ENCODE results near the gene SMAD6.

DNA sequence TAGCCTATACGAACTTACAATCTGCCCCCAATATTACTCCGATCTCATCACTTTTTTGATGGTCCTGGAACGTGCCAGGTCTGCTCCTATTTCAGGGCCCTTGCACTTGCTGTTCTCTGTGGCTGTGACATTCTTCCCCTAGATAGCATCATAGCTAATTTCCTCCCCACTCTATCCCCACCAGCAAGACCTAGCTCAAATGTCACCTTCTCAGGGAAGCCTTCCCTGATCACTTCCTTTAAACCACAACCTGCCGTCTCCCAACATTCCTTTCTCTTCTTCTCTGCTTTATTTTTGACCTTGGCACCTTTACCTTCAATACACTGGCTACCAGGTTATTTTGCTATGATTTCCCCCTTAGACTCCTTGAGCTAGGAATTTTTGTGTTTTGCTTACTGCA, 5.3 kb upstream of the SMAD6 start:
- TF ChIP-seq IRF2 (CRISPR knock-in tag; IDR thresholded peaks at IDR 0.05): no peak
- TF ChIP-seq, protein P1, sequence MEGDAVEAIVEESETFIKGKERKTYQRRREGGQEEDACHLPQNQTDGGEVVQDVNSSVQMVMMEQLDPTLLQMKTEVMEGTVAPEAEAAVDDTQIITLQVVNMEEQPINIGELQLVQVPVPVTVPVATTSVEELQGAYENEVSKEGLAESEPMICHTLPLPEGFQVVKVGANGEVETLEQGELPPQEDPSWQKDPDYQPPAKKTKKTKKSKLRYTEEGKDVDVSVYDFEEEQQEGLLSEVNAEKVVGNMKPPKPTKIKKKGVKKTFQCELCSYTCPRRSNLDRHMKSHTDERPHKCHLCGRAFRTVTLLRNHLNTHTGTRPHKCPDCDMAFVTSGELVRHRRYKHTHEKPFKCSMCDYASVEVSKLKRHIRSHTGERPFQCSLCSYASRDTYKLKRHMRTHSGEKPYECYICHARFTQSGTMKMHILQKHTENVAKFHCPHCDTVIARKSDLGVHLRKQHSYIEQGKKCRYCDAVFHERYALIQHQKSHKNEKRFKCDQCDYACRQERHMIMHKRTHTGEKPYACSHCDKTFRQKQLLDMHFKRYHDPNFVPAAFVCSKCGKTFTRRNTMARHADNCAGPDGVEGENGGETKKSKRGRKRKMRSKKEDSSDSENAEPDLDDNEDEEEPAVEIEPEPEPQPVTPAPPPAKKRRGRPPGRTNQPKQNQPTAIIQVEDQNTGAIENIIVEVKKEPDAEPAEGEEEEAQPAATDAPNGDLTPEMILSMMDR (IDR thresholded peaks at IDR 0.05 in 2 of 3, conservative IDR thresholded peaks at IDR 0.05 in 1 of 3; ENCODE audit: insufficient read depth in 2 of 3, low read depth in 1 of 3, low read length in 3 of 3): no peak
- no peak for TF ChIP-seq NR2C2 (CRISPR knock-in tag; IDR thresholded peaks at IDR 0.05)
- TF ChIP-seq NR2C2 (tag; IDR thresholded peaks at IDR 0.05): no peak
- TF ChIP-seq HDGF (IDR thresholded peaks at IDR 0.05): no peak
- TF ChIP-seq, protein P2, sequence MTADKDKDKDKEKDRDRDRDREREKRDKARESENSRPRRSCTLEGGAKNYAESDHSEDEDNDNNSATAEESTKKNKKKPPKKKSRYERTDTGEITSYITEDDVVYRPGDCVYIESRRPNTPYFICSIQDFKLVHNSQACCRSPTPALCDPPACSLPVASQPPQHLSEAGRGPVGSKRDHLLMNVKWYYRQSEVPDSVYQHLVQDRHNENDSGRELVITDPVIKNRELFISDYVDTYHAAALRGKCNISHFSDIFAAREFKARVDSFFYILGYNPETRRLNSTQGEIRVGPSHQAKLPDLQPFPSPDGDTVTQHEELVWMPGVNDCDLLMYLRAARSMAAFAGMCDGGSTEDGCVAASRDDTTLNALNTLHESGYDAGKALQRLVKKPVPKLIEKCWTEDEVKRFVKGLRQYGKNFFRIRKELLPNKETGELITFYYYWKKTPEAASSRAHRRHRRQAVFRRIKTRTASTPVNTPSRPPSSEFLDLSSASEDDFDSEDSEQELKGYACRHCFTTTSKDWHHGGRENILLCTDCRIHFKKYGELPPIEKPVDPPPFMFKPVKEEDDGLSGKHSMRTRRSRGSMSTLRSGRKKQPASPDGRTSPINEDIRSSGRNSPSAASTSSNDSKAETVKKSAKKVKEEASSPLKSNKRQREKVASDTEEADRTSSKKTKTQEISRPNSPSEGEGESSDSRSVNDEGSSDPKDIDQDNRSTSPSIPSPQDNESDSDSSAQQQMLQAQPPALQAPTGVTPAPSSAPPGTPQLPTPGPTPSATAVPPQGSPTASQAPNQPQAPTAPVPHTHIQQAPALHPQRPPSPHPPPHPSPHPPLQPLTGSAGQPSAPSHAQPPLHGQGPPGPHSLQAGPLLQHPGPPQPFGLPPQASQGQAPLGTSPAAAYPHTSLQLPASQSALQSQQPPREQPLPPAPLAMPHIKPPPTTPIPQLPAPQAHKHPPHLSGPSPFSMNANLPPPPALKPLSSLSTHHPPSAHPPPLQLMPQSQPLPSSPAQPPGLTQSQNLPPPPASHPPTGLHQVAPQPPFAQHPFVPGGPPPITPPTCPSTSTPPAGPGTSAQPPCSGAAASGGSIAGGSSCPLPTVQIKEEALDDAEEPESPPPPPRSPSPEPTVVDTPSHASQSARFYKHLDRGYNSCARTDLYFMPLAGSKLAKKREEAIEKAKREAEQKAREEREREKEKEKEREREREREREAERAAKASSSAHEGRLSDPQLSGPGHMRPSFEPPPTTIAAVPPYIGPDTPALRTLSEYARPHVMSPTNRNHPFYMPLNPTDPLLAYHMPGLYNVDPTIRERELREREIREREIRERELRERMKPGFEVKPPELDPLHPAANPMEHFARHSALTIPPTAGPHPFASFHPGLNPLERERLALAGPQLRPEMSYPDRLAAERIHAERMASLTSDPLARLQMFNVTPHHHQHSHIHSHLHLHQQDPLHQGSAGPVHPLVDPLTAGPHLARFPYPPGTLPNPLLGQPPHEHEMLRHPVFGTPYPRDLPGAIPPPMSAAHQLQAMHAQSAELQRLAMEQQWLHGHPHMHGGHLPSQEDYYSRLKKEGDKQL (CRISPR knock-in tag; IDR thresholded peaks at IDR 0.05; ENCODE audit: borderline replicate concordance): no peak
- TF ChIP-seq FOXM1 (IDR thresholded peaks at IDR 0.05; ENCODE audit: low read depth): no peak
- TF ChIP-seq FOXM1 (CRISPR knock-in tag; IDR thresholded peaks at IDR 0.05; ENCODE audit: low read depth): no peak
- TF ChIP-seq, protein P3, sequence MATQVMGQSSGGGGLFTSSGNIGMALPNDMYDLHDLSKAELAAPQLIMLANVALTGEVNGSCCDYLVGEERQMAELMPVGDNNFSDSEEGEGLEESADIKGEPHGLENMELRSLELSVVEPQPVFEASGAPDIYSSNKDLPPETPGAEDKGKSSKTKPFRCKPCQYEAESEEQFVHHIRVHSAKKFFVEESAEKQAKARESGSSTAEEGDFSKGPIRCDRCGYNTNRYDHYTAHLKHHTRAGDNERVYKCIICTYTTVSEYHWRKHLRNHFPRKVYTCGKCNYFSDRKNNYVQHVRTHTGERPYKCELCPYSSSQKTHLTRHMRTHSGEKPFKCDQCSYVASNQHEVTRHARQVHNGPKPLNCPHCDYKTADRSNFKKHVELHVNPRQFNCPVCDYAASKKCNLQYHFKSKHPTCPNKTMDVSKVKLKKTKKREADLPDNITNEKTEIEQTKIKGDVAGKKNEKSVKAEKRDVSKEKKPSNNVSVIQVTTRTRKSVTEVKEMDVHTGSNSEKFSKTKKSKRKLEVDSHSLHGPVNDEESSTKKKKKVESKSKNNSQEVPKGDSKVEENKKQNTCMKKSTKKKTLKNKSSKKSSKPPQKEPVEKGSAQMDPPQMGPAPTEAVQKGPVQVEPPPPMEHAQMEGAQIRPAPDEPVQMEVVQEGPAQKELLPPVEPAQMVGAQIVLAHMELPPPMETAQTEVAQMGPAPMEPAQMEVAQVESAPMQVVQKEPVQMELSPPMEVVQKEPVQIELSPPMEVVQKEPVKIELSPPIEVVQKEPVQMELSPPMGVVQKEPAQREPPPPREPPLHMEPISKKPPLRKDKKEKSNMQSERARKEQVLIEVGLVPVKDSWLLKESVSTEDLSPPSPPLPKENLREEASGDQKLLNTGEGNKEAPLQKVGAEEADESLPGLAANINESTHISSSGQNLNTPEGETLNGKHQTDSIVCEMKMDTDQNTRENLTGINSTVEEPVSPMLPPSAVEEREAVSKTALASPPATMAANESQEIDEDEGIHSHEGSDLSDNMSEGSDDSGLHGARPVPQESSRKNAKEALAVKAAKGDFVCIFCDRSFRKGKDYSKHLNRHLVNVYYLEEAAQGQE (IDR thresholded peaks at IDR 0.05; ENCODE audit: borderline replicate concordance): no peak
- TF ChIP-seq, protein P3 (CRISPR knock-in tag; IDR thresholded peaks at IDR 0.05; ENCODE audit: low read depth): no peak

All from K562 (cell line).